Kidney (tissue), 14 donors: Measurements from ENCODE around the gene VSTM2L. TPM values are rescaled to one million over a fixed set of nuclear protein-coding genes. Genes with fewer than 3 reads are reported as not detected.
A peak's percentile ranks its signal among the peaks of the same experiment; 100 is the strongest.

Experiments
- DNase-seq, 5 donors: peaks; one replicate each; pipeline ENCODE4 v3.0.0-alpha.2; 2013 to 2020
- FAIRE-seq: peaks from 2 replicates; lab custom pipeline; 2012; peaks lifted over from hg19 to GRCh38; lab: Jason Lieb, UNC
- H3K27ac ChIP-seq, 2 donors: one replicate each; pipeline ENCODE4 v1.7.0; 2013; ENCODE audit warnings: low read depth in 2 of 2, low read length in 2 of 2, inconsistent platforms in 1 of 2
- H3K27me3 ChIP-seq: one replicate; pipeline ENCODE4 v1.7.1; 2013; ENCODE audit warnings: low read length, inconsistent platforms; ENCODE audit not compliant: control insufficient read depth, insufficient read depth
- H3K36me3 ChIP-seq, 3 donors: one replicate each; pipeline versions ENCODE4 v1.7.0 to v1.7.1; 2013; ENCODE audit warnings: low read length in 3 of 3, control low read depth in 1 of 3, inconsistent platforms in 1 of 3; ENCODE audit not compliant: insufficient read depth in 3 of 3, control insufficient read depth in 2 of 3
- H3K4me1 ChIP-seq, 3 donors: one replicate each; pipeline versions ENCODE4 v1.7.0 to v1.7.1; 2013; ENCODE audit warnings: low read length in 3 of 3, inconsistent platforms in 1 of 3, low read depth in 1 of 3; ENCODE audit not compliant: control insufficient read depth in 2 of 3, insufficient read depth in 2 of 3
- H3K4me3 ChIP-seq, 3 donors: one replicate each; pipeline versions ENCODE4 v1.7.0 to v1.8.1; 2013; ENCODE audit warnings: low read length in 3 of 3, control low read depth in 1 of 3, inconsistent platforms in 1 of 3
- H3K9ac ChIP-seq, 3 donors: one replicate each; pipeline versions ENCODE4 v1.7.0 to v1.7.1; 2013; ENCODE audit warnings: low read length in 3 of 3, control low read depth in 1 of 3, inconsistent platforms in 1 of 3
- H3K9me3 ChIP-seq, 3 donors: one replicate each; pipeline versions ENCODE4 v1.7.0 to v1.7.1; 2013; ENCODE audit warnings: low read length in 3 of 3, control low read depth in 1 of 3, inconsistent platforms in 1 of 3; ENCODE audit not compliant: control insufficient read depth in 2 of 3, insufficient read depth in 1 of 3
- CTCF ChIP-seq: IDR thresholded peaks from 3 replicates; pipeline ENCODE4 v1.5.1; 2012; ENCODE audit warnings: mild to moderate bottlenecking, moderate library complexity, borderline replicate concordance; ENCODE audit not compliant: insufficient read depth; ENCODE audit errors: extremely low read depth
- intact Hi-C: fragments of 100-400 bp; cut with DNase I; formaldehyde crosslinking; loops from one replicate; pipeline ENCODE4 v1.11.1; 2022
- polyA plus RNA-seq: library from polyadenylated mRNA; stranded (reverse); fragments of 350-450 nt; fragmentation: Illumina TruSeq; extraction: RNeasy Lipid Tissue Mini Kit (QIAGEN cat#74804); gene quantifications from one replicate; pipeline ENCODE4 v1.2.3, GENCODE V29; 2014; ENCODE audit warnings: low read depth, low replicate concordance; ENCODE audit not compliant: insufficient read depth
- total RNA-seq: library from RNA; stranded (reverse); fragmentation: NEBNext Ultra II Directional; extraction: Animal tissue kit (Norgen Biotek cat#: 25700); gene quantifications from one replicate; pipeline ENCODE4 v1.2.1, GENCODE V29; 2021
- donor health status: control.
- donor health status: control.
- donor health status: control.
- donor health status: control.
- donor health status: control.
- donor health status: DM: yes; HTN: yes; CAD: no.
- donor health status: Normal renal cell carcinoma (clear cell type).

The VSTM2L gene
- total and polyA plus RNA-seq, 2 donors from 2014 or later = 2.8 to 4.1 TPM

GRCh38 chr20:37868851-37869333 lies 34.0 kb upstream of the VSTM2L start:
- Histone ChIP-seq H3K4me1 (peaks cover 0 to 4% (median 0%) of the 10 kb centered on the region in 3 donors), H3K27me3 (no peaks in the 10 kb centered on the region), H3K4me3 (no peak overlapping the region), H3K36me3 (peaks cover 0 to 8% (median 5%) of the 10 kb centered on the region in 3 donors), H3K27ac (no peak overlapping the region), H3K9me3 (no peaks in the 10 kb centered on the region), H3K9ac (no peak overlapping the region)
- DNase-seq (no peak), FAIRE-seq (no peak)
- intact Hi-C loops = no loop called here
- no peak for TF ChIP-seq CTCF

- peaks cover 0 to 8% (median 5%) of the 10 kb centered on the region in 3 donors for H3K36me3 ChIP-seq
- no peak overlapping the region for H3K9ac ChIP-seq
- H3K4me1 ChIP-seq = peaks cover 0 to 4% (median 0%) of the 10 kb centered on the region in 3 donors
- DNase-seq = peak in 4 of 5 donors; percentile 26 to 56 (median 36)
- no peak overlapping the region for H3K4me3 ChIP-seq
- no peak for TF ChIP-seq CTCF
- no peaks in the 10 kb centered on the region for H3K27me3 ChIP-seq
- H3K9me3 ChIP-seq = no peaks in the 10 kb centered on the region
- FAIRE-seq = no peak
- intact Hi-C loops = no loop called here
- no peak overlapping the region for H3K27ac ChIP-seq
Measured at GRCh38 chr20:37869334-37869861, 33.5 kb upstream of the VSTM2L start.

GRCh38 chr20:37870294-37870693 lies 32.6 kb upstream of the VSTM2L start:
- Histone ChIP-seq H3K4me3 (no peak overlapping the region), H3K9me3 (no peaks in the 10 kb centered on the region), H3K4me1 (peaks cover 0 to 4% (median 0%) of the 10 kb centered on the region in 3 donors), H3K27ac (no peak overlapping the region), H3K27me3 (no peaks in the 10 kb centered on the region), H3K9ac (no peak overlapping the region), H3K36me3 (peaks cover 0 to 8% (median 5%) of the 10 kb centered on the region in 3 donors)
- DNase-seq = peak in 1 of 5 donors; percentile 36
- no peak for FAIRE-seq
- intact Hi-C loops = no loop called here
- no peak for TF ChIP-seq CTCF
